HEK293 (cell line): ENCODE data around the gene MYRIP.

Experiments
- CTCF ChIA-PET: fragments of 350-600 bp; formaldehyde crosslinking; extraction: SDS; loops from one replicate; lab custom pipeline; 2021; ENCODE audit warnings: antibody characterized with exemption; lab: Yijun Ruan, JAX
- POLR2A ChIA-PET: fragments of 300-600 bp; formaldehyde crosslinking; extraction: SDS; loops from one replicate; lab custom pipeline; 2020; ENCODE audit warnings: antibody characterized with exemption, inconsistent platforms; lab: Yijun Ruan, JAX
- H3K27ac ChIP-seq: fragments of 200-500 bp; sonication (Bioruptor generic); 2 replicates; pipeline ENCODE4 v1.5.1; 2014; ENCODE audit warnings: low read depth, low read length, control low read depth, inconsistent platforms; ENCODE audit errors: extremely low read depth
- H3K36me3 ChIP-seq, 2 experiments: fragments of 200-500 bp in 1 of 2; sonication (Bioruptor generic) in 1 of 2; 1 replicate in 1 of 2; 2 replicates in 1 of 2; pipeline ENCODE4 v1.5.1; 2014 to 2017; ENCODE audit warnings: inconsistent platforms in 2 of 2, low read length in 2 of 2; ENCODE audit not compliant: control insufficient read depth in 2 of 2, insufficient read depth in 1 of 2
- H3K4me1 ChIP-seq: fragments of 200-500 bp; sonication (Bioruptor generic); 2 replicates; pipeline ENCODE4 v1.5.1; 2014; ENCODE audit warnings: mild to moderate bottlenecking, low read length, inconsistent platforms; ENCODE audit not compliant: control insufficient read depth, insufficient read depth
- H3K4me3 ChIP-seq: 2 replicates; pipeline ENCODE4 v1.5.1; 2011; ENCODE audit warnings: low read depth, mild to moderate bottlenecking, control low read depth, low read length, moderate library complexity
- H3K9me3 ChIP-seq: fragments of 200-500 bp; sonication (Bioruptor generic); 2 replicates; pipeline ENCODE4 v1.5.1; 2014; ENCODE audit warnings: low read depth, low read length, inconsistent platforms; ENCODE audit not compliant: control insufficient read depth, insufficient read depth
- HOXC10 ChIP-seq: sonication (generic); formaldehyde crosslinking; IDR thresholded peaks from 2 replicates; pipeline ENCODE4 v1.8.1; 2023; ENCODE audit warnings: mild to moderate bottlenecking, missing genetic modification reagents
- KLF17 ChIP-seq: fragments of 450-650 bp; formaldehyde crosslinking; IDR thresholded peaks from 2 replicates; pipeline ENCODE4 v1.5.1; 2016; ENCODE audit warnings: missing biosample characterization, missing genetic modification characterization
- PRDM6 ChIP-seq: fragments of 450-650 bp; formaldehyde crosslinking; IDR thresholded peaks from 2 replicates; pipeline ENCODE4 v1.5.1; 2017; ENCODE audit warnings: missing biosample characterization, missing genetic modification characterization
- ZBTB11 ChIP-seq: fragments of 450-650 bp; formaldehyde crosslinking; conservative IDR thresholded peaks from 2 replicates; pipeline ENCODE4 v1.5.1; 2016; ENCODE audit warnings: low read depth, missing biosample characterization, missing genetic modification characterization
- ZBTB49 ChIP-seq: fragments of 450-650 bp; formaldehyde crosslinking; IDR thresholded peaks from 2 replicates; pipeline ENCODE4 v1.5.1; 2016; ENCODE audit warnings: missing biosample characterization, missing genetic modification characterization, low read depth
- ZNF138 ChIP-seq: fragments of 450-650 bp; formaldehyde crosslinking; IDR thresholded peaks from 2 replicates; pipeline ENCODE4 v1.5.1; 2016; ENCODE audit warnings: missing biosample characterization, missing genetic modification characterization, borderline replicate concordance
- ZNF280D ChIP-seq: fragments of 450-650 bp; formaldehyde crosslinking; IDR thresholded peaks from 2 replicates; pipeline ENCODE4 v1.5.1; 2016; ENCODE audit warnings: missing biosample characterization, missing genetic modification characterization
- ZNF423 ChIP-seq: fragments of 450-650 bp; formaldehyde crosslinking; IDR thresholded peaks from 2 replicates; pipeline ENCODE4 v1.5.1; 2016; ENCODE audit warnings: missing biosample characterization, missing genetic modification characterization
- ZNF488 ChIP-seq: fragments of 450-650 bp; formaldehyde crosslinking; IDR thresholded peaks from 2 replicates; pipeline ENCODE4 v1.5.1; 2016; ENCODE audit warnings: missing biosample characterization, missing genetic modification characterization
- ZNF529 ChIP-seq: fragments of 450-650 bp; formaldehyde crosslinking; IDR thresholded peaks from 2 replicates; pipeline ENCODE4 v1.5.1; 2017; ENCODE audit warnings: missing genetic modification characterization, missing biosample characterization; ENCODE audit not compliant: insufficient replicate concordance
- ZNF571 ChIP-seq: fragments of 450-650 bp; formaldehyde crosslinking; IDR thresholded peaks from 2 replicates; pipeline ENCODE4 v1.5.0; 2017; ENCODE audit warnings: missing biosample characterization, missing genetic modification characterization
- ZNF600 ChIP-seq: fragments of 450-650 bp; formaldehyde crosslinking; IDR thresholded peaks from 2 replicates; pipeline ENCODE4 v1.5.1; 2016; ENCODE audit warnings: missing biosample characterization, missing genetic modification characterization
- ZNF626 ChIP-seq: fragments of 450-650 bp; sonication (Bioruptor Pico); formaldehyde crosslinking; IDR thresholded peaks from 2 replicates; pipeline ENCODE4 v1.5.1; 2018; ENCODE audit warnings: missing biosample characterization, missing genetic modification characterization, inconsistent platforms
- ZNF639 ChIP-seq: fragments of 450-650 bp; formaldehyde crosslinking; IDR thresholded peaks from 2 replicates; pipeline ENCODE4 v1.5.1; 2016; ENCODE audit warnings: missing biosample characterization, missing genetic modification characterization
- ZNF660 ChIP-seq: fragments of 450-650 bp; IDR thresholded peaks from 2 replicates; pipeline ENCODE4 v1.5.1; 2018; ENCODE audit warnings: missing biosample characterization, mild to moderate bottlenecking, missing genetic modification characterization
- ZNF664 ChIP-seq: fragments of 450-650 bp; formaldehyde crosslinking; IDR thresholded peaks from 2 replicates; pipeline ENCODE4 v1.5.1; 2016; ENCODE audit warnings: missing biosample characterization, missing genetic modification characterization
- ZNF768 ChIP-seq: fragments of 450-650 bp; formaldehyde crosslinking; IDR thresholded peaks from 2 replicates; pipeline ENCODE4 v1.5.1; 2018; ENCODE audit warnings: missing biosample characterization, mild to moderate bottlenecking, missing genetic modification characterization
- ZNF837 ChIP-seq: fragments of 450-650 bp; formaldehyde crosslinking; IDR thresholded peaks from 2 replicates; pipeline ENCODE4 v1.5.1; 2016; ENCODE audit warnings: missing biosample characterization, missing genetic modification characterization

The MYRIP gene

GRCh38 chr3:39762537-39763070 is 46.8 kb upstream of the MYRIP start (continued):
- TF ChIP-seq ZBTB49 (tag by site-specific recombination) = no peak
- TF ChIP-seq ZNF138 (tag by site-specific recombination) = no peak
- no peak for TF ChIP-seq ZNF423 (tag by site-specific recombination)
- TF ChIP-seq ZNF639 (tag by site-specific recombination) = no peak
- no peak for TF ChIP-seq ZNF626
- TF ChIP-seq KLF17 = no peak
- TF ChIP-seq ZNF837 = no peak
- no peak for TF ChIP-seq ZNF768 (tag by site-specific recombination)

- Histone ChIP-seq H3K9me3 (no peaks in the 10 kb centered on the region), H3K4me3 (no peak overlapping the region), H3K27ac (no peak overlapping the region)
- POLR2A ChIA-PET = no interaction called here
- TF ChIP-seq HOXC10 = no peak
- TF ChIP-seq ZNF660 (tag by site-specific recombination) = no peak
- TF ChIP-seq ZNF280D (tag by site-specific recombination) = no peak
- TF ChIP-seq ZNF600 (tag by site-specific recombination) = no peak
- TF ChIP-seq, all 188 proteins: peak for 0
- H3K36me3 ChIP-seq = no peaks in the 10 kb centered on the region
- H3K4me1 ChIP-seq = no peaks in the 10 kb centered on the region
- CTCF ChIA-PET = no interaction called here
Observed at GRCh38 chr3:39763390-39763789, 46.0 kb upstream of the MYRIP start.

- POLR2A ChIA-PET = no interaction called here
- CTCF ChIA-PET = no interaction called here
- Histone ChIP-seq H3K36me3 (no peaks in the 10 kb centered on the region), H3K27ac (no peak overlapping the region), H3K4me3 (no peak overlapping the region), H3K4me1 (no peaks in the 10 kb centered on the region), H3K9me3 (no peaks in the 10 kb centered on the region)
- TF ChIP-seq ZNF571 = no peak
- no peak for TF ChIP-seq PRDM6 (tag by site-specific recombination)
- no peak for TF ChIP-seq ZNF529 (tag by site-specific recombination)
- TF ChIP-seq ZBTB11 (tag by site-specific recombination) = no peak
- no peak for TF ChIP-seq ZNF488 (tag by site-specific recombination)
- TF ChIP-seq ZNF664 (tag by site-specific recombination) = no peak
Observed at GRCh38 chr3:39765575-39765974, 43.8 kb upstream of the MYRIP start.
